RPMI8226 (cell line): Measurements from ENCODE around the gene ATXN2.
"Not testable (repeated sequence)": the region's sequence is repeated elsewhere in the genome, so short reads cannot be mapped to it uniquely, and the experiment has no call there.

ENCODE experiments used
- DNase-seq: peaks from one replicate; pipeline ENCODE4 v3.0.0-alpha.2; 2015

The ATXN2 gene, protein sequence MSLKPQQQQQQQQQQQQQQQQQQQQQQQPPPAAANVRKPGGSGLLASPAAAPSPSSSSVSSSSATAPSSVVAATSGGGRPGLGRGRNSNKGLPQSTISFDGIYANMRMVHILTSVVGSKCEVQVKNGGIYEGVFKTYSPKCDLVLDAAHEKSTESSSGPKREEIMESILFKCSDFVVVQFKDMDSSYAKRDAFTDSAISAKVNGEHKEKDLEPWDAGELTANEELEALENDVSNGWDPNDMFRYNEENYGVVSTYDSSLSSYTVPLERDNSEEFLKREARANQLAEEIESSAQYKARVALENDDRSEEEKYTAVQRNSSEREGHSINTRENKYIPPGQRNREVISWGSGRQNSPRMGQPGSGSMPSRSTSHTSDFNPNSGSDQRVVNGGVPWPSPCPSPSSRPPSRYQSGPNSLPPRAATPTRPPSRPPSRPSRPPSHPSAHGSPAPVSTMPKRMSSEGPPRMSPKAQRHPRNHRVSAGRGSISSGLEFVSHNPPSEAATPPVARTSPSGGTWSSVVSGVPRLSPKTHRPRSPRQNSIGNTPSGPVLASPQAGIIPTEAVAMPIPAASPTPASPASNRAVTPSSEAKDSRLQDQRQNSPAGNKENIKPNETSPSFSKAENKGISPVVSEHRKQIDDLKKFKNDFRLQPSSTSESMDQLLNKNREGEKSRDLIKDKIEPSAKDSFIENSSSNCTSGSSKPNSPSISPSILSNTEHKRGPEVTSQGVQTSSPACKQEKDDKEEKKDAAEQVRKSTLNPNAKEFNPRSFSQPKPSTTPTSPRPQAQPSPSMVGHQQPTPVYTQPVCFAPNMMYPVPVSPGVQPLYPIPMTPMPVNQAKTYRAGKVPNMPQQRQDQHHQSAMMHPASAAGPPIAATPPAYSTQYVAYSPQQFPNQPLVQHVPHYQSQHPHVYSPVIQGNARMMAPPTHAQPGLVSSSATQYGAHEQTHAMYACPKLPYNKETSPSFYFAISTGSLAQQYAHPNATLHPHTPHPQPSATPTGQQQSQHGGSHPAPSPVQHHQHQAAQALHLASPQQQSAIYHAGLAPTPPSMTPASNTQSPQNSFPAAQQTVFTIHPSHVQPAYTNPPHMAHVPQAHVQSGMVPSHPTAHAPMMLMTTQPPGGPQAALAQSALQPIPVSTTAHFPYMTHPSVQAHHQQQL

DNA sequence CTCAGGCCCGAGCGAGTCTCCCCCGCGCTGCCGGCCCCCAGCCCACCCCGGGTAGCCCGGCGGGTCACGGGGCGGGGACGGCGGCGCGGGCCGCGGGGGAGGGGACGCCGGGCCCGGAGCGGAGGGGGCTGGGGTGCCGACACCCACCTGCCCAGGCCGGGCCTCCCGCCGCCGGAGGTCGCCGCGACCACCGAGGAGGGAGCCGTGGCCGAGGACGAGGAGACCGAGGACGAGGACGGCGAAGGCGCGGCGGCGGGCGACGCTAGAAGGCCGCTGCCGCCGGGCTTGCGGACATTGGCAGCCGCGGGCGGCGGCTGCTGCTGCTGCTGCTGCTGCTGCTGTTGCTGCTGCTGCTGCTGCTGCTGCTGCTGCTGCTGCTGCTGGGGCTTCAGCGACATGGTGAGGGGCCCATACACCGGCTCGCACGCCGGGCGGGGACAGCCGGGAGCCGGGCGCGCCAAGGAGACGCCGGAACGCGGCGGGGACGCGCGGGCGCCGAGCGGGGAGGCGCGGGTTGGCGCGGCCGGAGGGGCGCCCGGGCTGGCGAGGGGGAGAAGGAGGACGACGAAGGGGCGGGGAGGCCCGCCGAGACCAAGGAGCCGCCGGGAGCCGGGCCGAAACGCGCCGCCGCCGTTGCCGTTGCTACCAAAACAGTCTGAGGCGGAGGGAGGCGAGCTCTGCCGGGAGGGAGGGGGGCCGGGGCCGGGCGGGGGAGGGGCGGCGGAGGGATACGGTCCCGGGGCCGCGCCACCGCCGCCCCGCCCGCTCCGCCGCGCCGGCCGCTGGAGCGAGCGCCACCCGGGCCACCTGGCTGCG lies at the start of gene ATXN2:
ATXN2 (minus strand) TSS at position 679 of the 816 bp plus-strand sequence; CDS start at position 398, 281 bp downstream.
- DNase-seq: peak; percentile 83

DNA sequence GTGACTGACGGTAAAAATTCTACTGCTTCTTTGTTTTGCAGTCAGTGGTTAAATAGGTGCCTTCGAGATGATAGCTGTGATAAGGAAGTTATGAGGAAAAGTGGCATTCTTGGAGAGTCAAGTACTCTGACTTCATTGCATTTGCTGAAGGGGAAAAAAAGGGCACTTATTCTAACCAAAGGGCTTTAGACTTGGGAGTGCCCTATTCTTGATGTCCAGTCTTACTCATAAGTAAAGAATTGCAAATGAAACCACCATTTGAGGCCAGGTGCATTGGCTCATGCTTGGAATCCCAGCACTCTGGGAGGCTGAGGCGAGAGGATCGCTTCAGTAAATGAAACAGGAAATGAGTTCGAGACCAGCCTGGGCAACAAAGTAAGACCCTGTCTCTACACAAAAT lies 46.3 kb upstream of the ATXN2 start:
- DNase-seq: no peak

DNA sequence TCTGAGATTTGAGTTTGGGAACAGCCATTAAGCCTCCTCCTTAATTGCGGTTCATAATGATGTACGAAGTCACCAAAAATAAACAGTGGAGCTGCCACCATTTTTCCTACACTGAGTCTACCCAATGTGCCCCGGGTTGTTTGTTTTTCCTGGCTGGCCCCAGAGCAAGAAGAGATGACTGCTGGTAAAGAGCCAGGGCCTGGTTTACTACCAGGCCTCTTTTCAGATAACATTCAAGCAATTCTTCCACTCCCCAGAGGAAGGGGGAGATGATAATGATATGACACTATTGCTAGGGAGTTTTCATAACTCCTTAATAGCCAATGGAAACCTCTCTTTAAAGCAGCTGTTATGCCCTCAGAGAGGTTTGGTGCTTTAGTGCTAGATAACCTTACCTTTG lies 44.3 kb upstream of the ATXN2 start:
- no peak for DNase-seq

DNA sequence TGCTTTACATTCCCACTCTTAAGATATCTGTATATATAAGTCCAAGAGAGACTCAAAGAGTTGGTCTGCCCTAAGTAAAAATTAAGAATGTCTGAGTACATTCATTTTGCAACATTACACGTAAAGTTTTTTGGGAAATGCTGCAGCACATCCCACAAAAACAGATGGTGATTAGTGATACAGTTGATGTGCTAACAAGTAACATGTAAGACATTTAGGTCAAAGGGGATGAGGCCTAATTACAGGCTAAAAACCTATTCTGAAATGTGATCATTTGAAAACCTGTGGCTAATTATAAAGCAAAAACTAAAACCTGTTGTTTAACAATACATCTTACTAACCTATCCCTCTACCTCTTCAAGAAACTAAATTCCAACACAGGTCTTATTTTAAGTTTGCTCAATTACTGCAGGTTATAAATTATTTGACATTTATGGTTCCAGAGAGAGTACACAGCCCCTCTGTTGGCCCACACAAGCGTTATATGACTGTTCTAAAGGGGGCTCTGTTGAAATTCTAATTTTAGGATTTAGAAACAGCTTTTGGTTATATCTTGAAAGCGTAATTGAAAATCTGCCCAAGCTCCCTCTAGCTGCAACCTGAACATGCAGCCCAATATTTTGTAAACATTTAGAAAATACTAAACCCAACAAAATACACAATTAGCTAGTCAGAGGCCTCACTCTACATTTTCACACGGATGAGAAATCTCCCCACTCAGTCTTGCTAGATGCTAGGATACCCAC lies 43.7 kb upstream of the ATXN2 start:
- DNase-seq: no peak

DNA sequence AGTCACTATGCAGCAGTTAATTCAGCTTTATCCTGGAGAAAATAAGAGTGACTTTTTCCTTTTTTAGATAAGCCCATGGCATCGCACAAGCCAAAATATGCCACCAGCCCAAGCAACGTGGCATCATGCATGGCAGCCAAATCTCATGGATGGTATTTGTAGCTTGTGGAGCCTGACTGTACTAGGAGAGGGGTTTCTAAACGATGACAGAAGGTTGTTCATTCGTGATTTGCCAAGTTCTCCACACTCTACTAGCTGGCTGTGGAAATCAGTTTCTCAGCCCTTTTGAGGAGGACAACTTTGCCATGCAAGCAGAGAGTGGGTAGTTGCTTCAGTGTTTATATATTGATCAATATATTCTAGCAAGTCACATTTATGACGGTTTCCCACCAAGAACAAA lies 41.4 kb upstream of the ATXN2 start:
- no peak for DNase-seq

DNA sequence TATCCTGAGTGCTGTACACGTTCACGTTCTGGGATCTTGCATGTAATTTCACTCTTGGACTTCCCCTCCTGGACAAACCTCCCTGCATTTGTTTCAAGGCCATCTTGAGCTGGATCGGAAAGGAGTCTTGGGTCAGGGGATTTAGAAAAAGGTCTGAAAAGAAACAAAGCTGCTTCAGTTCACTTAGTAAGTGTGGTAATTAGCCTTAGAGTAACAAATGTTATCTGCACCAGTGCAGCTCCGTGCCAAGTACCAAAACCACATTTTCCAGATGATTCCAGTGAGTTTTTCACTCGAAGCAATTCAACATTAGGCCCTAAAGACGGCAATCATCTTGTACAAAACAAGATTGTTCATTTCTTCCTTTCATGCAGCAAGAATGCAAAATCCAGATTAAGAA lies 39.4 kb upstream of the ATXN2 start:
- no peak for DNase-seq

DNA sequence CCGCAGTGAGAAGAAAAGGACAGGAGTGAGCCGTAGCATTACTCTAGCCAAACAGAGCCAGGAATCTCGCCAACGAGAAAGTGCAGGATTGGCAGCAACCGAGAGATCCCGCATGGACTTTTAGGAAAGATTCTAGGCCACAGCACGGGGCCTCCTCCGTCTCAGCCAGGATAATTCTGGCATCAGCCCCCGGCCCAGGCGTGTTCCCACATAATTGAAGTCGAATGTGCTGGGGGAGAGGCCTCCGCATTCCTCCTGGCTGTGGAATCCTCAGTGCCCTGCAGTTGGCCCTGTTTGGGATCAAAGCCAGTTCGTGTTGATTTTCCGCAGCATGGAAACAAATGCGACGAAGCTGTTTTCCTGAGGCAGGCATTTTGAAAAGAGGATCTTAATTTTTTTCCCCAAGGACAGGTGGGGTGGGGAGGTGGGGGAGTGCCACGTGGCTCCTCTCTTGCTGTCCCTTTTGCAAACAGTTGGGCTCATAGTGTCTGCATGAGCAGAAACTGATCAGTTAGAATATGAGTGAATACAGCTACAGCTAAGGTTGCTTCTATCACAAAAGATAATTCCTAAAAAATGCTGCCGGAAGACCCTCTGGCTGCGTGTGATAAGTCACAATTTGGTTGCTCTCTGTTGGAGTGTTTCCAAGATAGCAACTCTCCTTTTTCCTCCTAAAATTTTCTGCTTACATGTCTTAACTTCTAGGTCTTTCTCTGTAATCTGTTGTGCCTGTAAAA lies 37.3 kb upstream of the ATXN2 start:
- DNase-seq: no peak

DNA sequence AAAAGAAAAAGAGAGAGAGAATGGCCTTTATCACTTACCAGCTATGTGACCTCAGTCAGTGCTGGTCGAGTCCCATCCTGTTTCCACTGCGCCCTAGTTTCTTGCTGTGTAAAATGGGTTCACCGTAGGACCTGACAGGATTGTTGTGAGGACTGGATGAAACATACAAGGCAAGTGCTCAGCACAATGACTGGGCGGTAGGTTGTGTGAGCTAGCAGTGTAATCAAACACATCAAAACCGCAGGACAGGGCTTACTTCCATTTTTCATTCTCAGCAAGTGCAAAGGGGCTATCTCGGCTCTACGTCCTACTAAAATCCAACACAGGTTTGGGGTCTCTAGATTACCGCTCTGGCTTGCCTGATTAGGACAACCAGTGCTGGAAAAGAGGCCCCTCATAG lies 36.4 kb upstream of the ATXN2 start:
- no peak for DNase-seq

DNA sequence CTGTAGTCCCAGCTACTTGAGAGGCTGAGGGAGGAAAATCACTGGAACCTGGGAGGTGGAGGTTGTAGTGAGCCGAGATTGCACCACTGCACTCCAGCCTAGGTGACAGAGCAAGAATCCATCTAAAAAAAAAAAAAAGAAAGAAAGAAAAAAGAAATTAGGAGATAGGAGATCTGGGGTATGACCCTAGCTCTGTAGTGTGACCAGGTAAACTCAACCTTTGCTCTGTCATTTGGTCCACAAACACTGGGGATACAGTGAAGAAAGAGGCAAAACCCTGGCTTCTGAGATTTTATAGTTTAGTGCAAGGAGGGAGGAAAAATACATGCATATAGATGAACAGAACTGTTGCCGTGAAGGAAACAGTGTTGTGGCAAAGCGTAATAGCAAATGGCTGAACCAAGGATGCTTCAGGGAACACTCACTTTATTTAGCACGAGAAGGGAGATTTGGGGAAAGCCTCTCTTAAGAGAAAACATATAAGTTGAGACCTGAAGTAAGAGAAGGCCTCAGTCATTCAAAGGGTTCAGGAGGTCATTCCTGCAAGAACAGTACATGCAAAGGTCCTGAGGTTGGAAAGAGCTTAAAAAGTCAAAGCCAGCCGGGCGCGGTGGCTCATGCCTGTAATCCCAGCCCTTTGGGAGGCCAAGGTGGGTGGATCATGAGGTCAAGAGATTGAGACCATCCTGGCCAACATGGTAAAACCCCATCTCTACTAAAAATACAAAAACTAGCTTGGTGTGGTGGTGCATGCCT lies 29.6 kb upstream of the ATXN2 start:
- DNase-seq: no peak

DNA sequence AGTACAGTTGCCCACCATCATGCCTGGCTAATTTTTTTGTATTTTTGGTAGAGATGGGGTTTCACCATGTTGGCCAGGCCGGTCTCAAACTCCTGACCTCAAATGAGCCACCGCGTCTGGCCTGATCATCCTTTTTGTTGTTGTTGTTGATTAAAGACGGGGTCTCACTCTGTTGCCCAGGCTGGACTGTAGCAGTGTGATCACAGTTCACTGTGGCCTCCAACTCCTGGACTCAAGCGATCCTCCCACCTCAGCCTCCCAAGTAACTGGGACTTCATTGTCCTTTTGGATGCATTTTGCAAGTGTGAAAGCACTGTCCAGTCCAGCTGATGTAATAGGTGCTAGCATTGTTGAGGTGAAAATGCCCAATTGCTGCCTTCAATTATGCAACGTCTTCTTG lies 27.1 kb upstream of the ATXN2 start:
- no peak for DNase-seq

DNA sequence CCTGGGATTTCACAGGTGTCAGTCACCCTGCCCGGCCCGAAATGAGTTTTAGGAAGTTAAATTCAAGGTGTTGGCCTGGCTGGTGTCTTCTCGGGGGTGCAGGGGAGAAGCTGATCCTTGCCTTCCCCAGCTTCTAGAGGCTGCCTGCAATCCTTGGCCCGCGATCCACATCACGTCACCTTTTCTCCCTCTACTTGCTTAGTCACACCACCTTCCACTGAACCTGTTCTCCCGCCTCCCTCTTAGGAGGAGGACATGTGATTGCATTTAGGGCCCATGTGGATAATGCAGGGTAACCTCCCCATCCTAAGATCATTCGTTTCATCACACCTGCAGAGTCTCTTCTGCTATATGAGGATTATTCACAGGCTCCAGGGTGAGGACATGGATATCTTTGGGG lies 25.4 kb upstream of the ATXN2 start:
- no peak for DNase-seq

DNA sequence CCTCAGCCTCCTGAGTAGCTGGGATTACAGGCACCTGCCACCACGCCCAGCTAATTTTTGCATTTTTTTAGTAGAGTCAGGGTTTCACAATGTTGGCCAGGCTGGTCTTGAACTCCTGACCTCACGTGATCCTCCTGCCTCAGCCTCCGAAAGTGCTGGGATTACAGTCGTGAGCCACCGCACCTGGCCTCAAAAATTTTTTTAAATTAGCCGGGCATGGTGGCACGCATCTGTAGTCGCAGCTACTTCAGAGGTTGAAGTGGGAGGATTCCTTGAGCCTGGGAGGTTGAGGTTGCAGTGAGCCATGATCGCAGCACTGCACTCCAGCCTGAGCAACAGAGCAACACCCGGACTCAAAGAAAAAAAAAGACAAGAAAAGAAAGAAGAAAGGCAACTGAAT lies 18.7 kb upstream of the ATXN2 start:
- DNase-seq: not testable (repeated sequence)

DNA sequence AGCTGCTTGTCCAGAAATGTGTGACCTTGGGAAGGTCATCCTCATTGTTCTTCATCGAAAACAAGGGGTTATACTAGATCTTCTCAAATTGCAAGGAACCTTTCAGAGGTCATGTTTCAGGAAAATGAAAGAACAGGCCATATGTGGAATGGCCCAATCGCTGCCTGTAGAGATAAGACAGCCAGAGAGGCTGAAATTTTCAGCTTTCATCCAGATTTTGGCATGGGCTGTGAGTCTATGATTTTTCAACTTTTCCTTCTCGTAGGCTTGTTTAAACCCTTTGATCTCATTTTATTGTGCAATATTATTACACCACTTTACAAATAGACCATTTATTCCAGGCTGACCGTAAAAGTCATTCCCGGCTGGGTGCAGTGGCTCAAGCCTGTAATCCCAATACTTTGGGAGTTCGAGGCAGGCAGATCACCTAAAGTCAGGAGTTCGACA lies 17.1 kb upstream of the ATXN2 start:
- no peak for DNase-seq

DNA sequence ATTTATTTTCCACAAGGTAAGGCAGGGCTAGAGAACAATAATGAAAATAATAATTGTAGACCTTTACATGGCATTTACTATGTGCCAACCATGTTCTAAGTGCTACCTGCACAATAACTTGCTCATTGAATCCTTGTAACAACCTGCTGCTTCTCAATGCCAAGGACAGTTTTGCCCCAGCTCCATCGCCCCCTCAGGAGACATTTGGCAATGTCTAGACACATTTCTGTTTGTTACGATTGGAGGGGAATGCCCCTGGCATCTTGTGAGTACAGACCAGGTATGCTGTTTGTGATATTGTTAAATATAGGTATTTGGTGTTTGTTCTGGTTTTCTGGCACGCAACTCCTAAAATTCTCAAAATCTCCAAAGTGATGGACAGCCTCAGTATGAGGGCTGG lies 8.1 kb upstream of the ATXN2 start:
- no peak for DNase-seq

DNA sequence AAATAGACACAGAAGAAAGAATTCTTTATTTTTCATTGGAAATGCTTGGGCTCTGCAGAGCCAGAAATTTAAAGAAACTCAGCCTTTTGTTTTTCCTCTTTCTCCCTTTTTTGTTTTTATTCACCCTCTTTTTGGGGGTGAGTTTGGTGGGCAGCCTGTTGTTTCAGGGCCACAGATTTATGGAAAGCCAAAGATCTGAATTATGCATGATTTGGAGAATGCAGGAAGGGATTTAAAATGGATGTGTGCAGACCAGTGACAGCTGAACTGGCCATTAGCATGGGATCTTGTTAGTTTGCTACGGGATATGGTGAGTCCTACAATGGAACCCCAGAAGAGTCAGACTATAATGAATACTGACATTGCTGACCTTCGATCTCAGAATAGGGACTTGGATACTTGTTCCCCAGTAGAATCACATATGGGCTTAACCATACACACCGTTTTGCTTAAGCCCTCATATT lies 7.7 kb upstream of the ATXN2 start:
- no peak for DNase-seq

DNA sequence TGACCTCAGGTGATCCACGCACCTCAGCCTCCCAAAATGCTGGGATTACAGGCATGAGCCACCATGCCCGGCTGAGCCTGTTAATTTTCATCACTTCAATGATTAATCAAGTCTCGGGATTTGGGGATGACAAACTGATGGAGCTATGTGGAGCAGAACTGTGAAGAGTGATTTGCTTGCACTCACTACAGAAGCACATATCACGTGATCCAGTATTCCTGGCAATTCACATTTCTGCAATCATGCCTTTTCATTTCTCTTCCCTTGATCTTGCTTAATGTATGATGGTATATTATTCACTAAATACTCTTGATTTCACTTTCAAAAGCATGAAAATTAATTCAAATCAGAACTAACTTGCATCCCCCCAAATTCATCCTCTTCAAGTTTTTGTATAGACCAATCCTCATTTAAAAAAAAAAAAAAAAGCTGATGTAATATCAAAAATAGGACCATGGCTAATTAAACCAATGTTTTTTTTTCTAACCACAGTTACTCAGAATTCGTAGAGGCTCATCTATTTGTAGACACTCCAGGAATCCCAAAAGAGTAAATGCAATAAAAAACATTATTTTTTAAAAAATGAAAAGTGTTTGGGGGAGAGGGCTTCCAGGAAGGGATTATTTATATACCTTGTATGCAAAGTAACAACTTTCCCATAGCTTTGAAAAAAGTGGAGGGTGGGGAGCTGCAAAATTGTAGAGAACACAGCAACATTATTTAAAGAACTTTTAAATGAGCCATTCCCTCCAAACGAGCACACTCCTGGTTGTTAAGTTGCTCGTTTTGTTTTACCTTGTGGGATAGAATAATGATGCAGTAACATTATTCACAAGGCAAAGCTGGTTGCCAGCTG lies 7.0 kb upstream of the ATXN2 start:
- no peak for DNase-seq

DNA sequence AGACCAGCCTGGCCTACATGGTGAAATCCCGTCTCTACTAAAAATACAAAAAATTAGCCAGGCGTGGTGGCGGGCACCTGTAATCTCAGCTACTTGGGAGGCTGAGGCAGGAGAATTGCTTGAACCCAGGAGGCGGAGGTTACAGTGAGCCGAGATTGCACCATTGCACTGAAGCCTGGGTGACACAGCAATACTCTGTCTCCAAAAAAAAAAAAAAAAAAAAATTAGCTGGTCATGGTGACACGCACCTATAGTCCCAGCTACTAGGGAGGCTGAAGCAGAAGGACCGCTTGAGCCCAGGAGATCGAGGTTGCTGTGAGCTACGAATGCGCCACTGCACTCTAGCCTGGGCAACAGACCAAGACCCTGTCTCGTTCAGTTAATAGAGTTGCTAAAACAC lies 3.7 kb upstream of the ATXN2 start:
- not testable (repeated sequence) for DNase-seq

DNA sequence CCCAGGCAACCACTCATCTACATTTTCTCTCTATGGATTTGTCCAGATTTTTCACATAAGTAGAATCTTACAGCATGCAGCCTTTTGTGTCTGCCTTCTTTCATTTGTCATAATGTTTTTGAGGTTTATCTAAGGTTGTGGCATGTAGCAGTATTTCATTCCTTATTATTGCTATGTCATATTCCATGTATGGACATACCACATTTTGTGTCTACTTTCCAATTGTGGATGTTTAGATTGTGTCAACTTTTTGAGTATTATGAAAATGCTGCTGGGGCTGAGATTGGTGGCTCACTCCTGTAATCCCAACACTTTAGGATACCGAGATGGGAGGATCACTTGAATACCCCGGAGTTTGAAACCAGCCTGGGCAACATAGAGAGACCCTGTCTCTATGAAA lies 3.2 kb upstream of the ATXN2 start:
- no peak for DNase-seq

DNA sequence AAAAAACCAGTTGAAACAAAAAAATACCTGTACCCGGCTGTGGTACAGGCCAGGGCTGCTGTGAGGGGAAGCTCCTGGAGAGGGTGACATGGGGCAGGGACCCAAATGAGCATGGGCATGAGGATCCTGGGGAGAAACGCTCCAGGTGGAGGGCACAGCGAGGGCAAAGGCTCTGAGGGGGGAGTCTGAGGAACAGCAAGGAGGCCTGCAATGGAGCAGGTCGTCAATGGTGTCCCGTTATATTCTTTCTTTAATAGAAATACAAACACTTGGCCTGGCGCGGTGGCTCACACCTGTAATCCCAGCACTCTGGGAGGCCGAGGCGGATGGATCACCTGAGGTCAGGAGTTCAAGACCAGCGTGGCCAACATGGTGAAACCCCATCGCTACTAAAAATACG lies 1.9 kb upstream of the ATXN2 start:
- DNase-seq: not testable (repeated sequence)
